GM21825 (cell line): ENCODE results near the gene C17orf75.

ENCODE experiments used
- ATAC-seq: cut with Tn5 transposase; IDR thresholded peaks from one replicate; pipeline ENCODE4 v1.9.1; 2021; ENCODE audit warnings: mild to moderate bottlenecking, moderate library complexity; ENCODE audit not compliant: unreplicated experiment

Gene C17orf75

GRCh38 chr17:32307658-32308057 lies 34.3 kb downstream of the C17orf75 start:
- no peak for ATAC-seq

- no peak for ATAC-seq
These were observed 36.9 kb downstream of the C17orf75 start for GRCh38 chr17:32305049-32305448.

DNA sequence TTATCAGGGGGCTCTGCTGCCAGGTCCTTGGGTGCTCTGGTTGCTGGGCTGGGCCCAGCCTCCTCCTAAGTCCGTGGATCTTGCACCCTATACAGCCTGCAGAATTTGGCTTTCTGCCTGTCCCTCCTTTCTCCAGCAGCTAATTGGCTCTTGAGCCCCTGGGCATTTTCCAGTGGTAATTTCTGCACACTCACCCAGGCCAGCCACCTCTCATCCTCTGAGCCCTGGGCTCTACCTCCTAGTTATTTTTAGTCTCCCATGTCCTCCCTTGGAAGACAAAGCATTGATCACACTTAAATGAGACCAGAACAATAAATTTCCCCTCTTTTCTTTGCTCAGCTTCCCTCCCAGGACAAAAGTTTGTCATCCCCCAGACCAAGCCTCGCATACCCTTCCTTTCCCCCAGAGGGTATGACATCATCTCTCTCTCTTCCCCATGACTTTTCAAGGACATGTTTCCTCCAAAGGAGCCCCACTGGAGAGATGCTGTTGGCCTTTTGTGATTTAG lies 38.1 kb downstream of the C17orf75 start:
- no peak for ATAC-seq

- ATAC-seq = no peak
These were observed 38.9 kb downstream of the C17orf75 start for GRCh38 chr17:32302860-32303649.

- ATAC-seq = no peak
These were observed 39.9 kb downstream of the C17orf75 start for GRCh38 chr17:32302037-32302436.

- ATAC-seq = no peak
These were observed 42.3 kb downstream of the C17orf75 start for GRCh38 chr17:32299580-32300164.

GRCh38 chr17:32298721-32299579 lies 43.0 kb downstream of the C17orf75 start:
- no peak for ATAC-seq

DNA sequence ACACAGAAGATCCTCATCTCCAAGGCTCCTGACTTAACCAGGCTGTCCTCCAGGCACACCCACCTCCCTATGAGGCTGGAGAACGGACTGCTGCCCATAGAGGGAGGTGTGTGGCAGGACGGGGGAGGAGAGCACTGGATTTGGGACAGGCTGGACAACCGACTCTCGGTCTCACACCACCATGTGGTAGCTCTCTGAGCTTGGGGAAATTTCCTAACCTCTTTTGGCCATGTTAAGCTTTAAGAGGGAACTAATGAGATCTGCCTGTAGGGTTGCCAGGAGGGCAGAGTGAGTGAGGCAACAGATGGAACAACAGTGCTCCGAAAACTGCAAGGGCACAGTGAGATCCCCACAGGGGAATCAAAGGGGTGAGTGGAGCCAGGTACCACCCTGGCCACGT lies 43.7 kb downstream of the C17orf75 start:
- ATAC-seq = no peak

- no peak for ATAC-seq
These were observed 44.1 kb downstream of the C17orf75 start for GRCh38 chr17:32297860-32298259.

DNA sequence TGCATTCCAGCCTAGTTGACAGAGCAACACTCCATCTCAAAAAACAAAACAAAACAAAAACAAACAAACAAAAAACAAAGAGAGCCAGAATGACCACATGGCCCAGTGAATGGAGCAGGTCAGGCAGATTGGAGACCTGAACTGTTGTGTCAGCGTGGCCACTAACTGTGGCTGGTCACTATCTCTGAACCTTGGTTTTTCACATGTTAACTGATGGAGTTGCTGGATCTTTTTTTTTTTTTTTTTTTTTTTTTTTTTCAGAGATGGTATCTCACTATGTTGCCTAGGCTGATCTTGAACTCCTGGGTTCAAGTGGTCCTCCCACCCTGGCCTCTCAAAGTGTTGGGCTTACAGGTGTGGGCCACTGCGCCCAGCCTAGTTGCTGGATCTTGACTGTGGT lies 44.5 kb downstream of the C17orf75 start:
- ATAC-seq = no peak

DNA sequence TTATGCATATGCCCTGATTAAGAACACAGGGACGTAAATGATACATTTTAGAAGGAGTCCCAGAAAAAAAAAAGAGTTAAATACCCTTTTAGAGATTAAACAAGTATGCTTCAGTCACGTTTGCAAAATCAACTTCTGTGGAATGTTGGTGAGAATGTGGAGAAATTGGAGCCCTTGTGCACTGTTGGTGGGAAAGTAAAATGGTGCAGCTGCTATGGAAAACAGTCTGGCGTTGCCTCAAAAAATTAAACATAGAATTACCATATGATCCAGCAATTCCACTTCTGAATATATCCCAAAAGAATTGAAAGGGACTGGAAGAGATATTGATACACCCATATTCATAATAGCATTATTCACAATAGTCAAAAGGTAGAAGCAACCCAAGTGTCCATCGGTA lies 49.9 kb downstream of the C17orf75 start:
- no peak for ATAC-seq

- ATAC-seq = no peak
These were observed 52.4 kb downstream of the C17orf75 start for GRCh38 chr17:32289471-32290070.

GRCh38 chr17:32288615-32289014 lies 53.4 kb downstream of the C17orf75 start:
- ATAC-seq = no peak

GRCh38 chr17:32287804-32288511 lies 54.0 kb downstream of the C17orf75 start:
- no peak for ATAC-seq

DNA sequence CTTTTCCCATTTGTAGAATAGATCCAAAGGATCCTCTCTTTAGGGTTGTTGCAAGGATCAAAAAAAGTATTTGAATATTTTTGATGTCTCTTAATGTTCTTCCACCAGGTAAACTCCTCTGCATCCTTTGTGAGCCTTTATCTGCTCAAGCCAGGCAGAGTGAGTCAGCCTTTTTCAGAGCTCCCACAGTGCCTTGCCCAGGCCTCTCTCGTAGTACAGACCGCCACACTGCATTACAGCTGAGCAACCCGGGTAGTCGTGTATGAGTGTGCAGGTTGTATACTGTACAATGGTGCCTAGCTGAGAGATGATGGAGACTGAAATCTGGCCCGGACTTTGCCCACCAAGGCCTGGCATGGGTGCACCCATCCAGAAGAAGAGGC lies 55.5 kb downstream of the C17orf75 start:
- no peak for ATAC-seq

DNA sequence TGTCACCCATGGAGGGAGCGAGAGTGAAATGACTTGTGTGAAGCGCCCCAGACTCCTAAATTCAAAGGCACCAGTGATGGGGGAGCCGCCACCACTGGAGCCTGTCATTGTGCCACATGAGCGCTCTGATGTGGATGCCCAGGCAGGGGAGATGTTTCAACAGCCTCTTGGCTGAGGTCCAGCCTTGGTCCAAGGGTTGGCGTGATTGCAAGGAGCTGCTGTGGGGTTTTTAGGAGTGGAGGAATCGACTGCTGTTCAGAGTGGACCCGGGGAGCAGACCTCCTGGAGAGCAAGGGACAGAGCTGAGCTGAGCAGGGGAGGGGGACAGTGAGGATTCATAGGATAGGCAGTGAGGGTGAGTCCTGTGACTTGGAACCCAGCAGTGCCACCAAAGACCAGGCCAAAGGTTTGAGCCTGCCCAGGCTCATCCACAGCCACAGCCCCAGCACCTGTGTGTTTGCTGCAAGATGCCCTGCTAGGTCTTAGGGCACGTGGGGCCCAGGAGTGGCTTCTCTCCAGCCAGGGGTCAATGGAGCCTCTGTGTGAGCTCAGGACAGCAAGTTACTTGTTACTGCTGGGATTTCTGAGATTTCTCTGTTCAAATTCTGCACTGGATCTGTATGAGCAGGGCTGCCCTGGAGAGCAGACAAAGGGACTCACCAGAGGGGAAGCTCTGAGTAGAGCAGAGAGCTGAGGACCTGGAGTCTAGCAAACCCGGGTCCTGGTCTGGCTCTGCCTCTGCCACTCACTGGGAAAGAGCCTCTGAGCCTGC lies 56.0 kb downstream of the C17orf75 start:
- ATAC-seq = no peak

- ATAC-seq = no peak
These were observed 56.7 kb downstream of the C17orf75 start for GRCh38 chr17:32285306-32285705.

DNA sequence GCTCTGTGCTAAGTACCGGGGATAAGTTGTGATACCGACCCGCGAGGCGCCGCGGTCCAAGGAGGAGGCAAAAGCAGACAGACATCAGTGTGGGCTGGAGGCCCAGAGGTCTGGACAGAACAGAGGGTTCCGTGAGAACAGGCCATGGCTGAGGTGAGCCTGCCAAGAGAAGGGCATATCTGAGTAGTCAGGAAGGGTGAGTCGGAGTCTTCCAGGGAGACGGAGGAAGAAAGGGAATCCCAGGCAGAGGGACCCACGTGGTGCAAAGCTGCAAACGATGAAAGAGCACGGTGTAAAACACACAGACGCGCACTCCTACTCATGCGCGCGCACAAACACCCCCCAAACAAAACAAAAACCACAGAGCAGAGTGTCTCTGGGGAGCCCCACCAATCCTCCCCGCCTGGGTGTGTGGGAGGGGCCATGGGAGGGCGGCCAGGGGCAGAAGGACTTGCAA lies 58.2 kb downstream of the C17orf75 start:
- no peak for ATAC-seq

- ATAC-seq = no peak
These were observed 60.9 kb downstream of the C17orf75 start for GRCh38 chr17:32281011-32281451.
